ENCODE results near the gene GAR1. TPM values are rescaled to one million over a fixed set of nuclear protein-coding genes. Genes with fewer than 3 reads are reported as not detected.
A peak's percentile ranks its signal among the peaks of the same experiment; 100 is the strongest.
"Not testable (repeated sequence)": the region's sequence is repeated elsewhere in the genome, so short reads cannot be mapped to it uniquely, and the experiment has no call there.

The GAR1 gene
- 6.4 TPM for total RNA-seq

GRCh38 chr4:109815151-109816081 lies at the start of gene GAR1:
Gene GAR1, plus strand, starts transcription at chr4:109815762. Its CDS starts 403 bp downstream, at chr4:109816165.
- peaks cover 22% of the 10 kb centered on the region for H3K4me1 ChIP-seq
- H3K4me3 ChIP-seq: peak within 1 kb of the TSS; percentile 65 to 86
- peak in 1 of 2 donors; percentile 95 for DNase-seq (ENCODE audit: extremely low spot score in 2 of 2)
- intact Hi-C loops (cut with DNase I): loop anchor here (10.0 kb wide), 1 partner anchor 391 kb away; no protein-coding TSS in a partner anchor
- TF ChIP-seq CTCF (IDR thresholded peaks at IDR 0.05): no peak
- TF ChIP-seq POLR2A (IDR thresholded peaks at IDR 0.05): peak in 1 of 2 donors; percentile 3
- TF ChIP-seq POLR2AphosphoS5 (IDR thresholded peaks at IDR 0.05; ENCODE audit: insufficient read depth in 1 of 2, low read depth in 1 of 2): peak; percentile 81 to 96
- peak within 1 kb of the TSS; percentile 86 for H3K27ac ChIP-seq
- peaks cover 0 to 13% of the 10 kb centered on the region in 2 donors for H3K36me3 ChIP-seq
- no peaks in the 10 kb centered on the region for H3K9me3 ChIP-seq
- H3K27me3 ChIP-seq: no peaks in the 10 kb centered on the region

- H3K4me1 ChIP-seq; intact Hi-C loops (cut with DNase I): not testable (repeated sequence)
Observed at GRCh38 chr4:109782092-109782491, 33.5 kb upstream of the GAR1 start.

GRCh38 chr4:109786846-109787245 lies 28.7 kb upstream of the GAR1 start:
- intact Hi-C loops (cut with DNase I): no loop called here
- Histone ChIP-seq H3K27ac (no peak overlapping the region), H3K36me3 (no peaks in the 10 kb centered on the region), H3K9me3 (no peaks in the 10 kb centered on the region), H3K4me1 (no peaks in the 10 kb centered on the region), H3K4me3 (no peak overlapping the region), H3K27me3 (no peaks in the 10 kb centered on the region)
- no peak for DNase-seq (ENCODE audit: extremely low spot score in 2 of 2)
- no peak for TF ChIP-seq POLR2AphosphoS5 (IDR thresholded peaks at IDR 0.05; ENCODE audit: insufficient read depth in 1 of 2, low read depth in 1 of 2)
- no peak for TF ChIP-seq POLR2A (IDR thresholded peaks at IDR 0.05)
- no peak for TF ChIP-seq CTCF (IDR thresholded peaks at IDR 0.05)

More at GRCh38 chr4:109782092-109782491, 33.5 kb upstream of the GAR1 start:
- not testable (repeated sequence) for H3K9me3 ChIP-seq; H3K4me3 ChIP-seq; H3K27ac ChIP-seq; DNase-seq (ENCODE audit: extremely low spot score in 2 of 2); H3K27me3 ChIP-seq; H3K36me3 ChIP-seq

GRCh38 chr4:109787807-109788206 lies 27.8 kb upstream of the GAR1 start:
- H3K9me3 ChIP-seq: no peaks in the 10 kb centered on the region
- H3K36me3 ChIP-seq: no peaks in the 10 kb centered on the region
- H3K4me1 ChIP-seq: no peaks in the 10 kb centered on the region
- DNase-seq (ENCODE audit: extremely low spot score in 2 of 2): no peak
- H3K4me3 ChIP-seq: no peak overlapping the region
- intact Hi-C loops (cut with DNase I): no loop called here
- H3K27ac ChIP-seq: no peak overlapping the region
- TF ChIP-seq POLR2AphosphoS5 (IDR thresholded peaks at IDR 0.05; ENCODE audit: insufficient read depth in 1 of 2, low read depth in 1 of 2): no peak
- no peak for TF ChIP-seq POLR2A (IDR thresholded peaks at IDR 0.05)
- no peak for TF ChIP-seq CTCF (IDR thresholded peaks at IDR 0.05)
- H3K27me3 ChIP-seq: no peaks in the 10 kb centered on the region

GRCh38 chr4:109795059-109795458 lies 20.5 kb upstream of the GAR1 start:
- no peaks in the 10 kb centered on the region for H3K4me1 ChIP-seq
- no peaks in the 10 kb centered on the region for H3K9me3 ChIP-seq
- H3K27me3 ChIP-seq: no peaks in the 10 kb centered on the region
- H3K36me3 ChIP-seq: no peaks in the 10 kb centered on the region
- intact Hi-C loops (cut with DNase I): no loop called here
- no peak for DNase-seq (ENCODE audit: extremely low spot score in 2 of 2)
- H3K4me3 ChIP-seq: no peak overlapping the region
- TF ChIP-seq POLR2A (IDR thresholded peaks at IDR 0.05) (no peak), CTCF (IDR thresholded peaks at IDR 0.05) (no peak), POLR2AphosphoS5 (IDR thresholded peaks at IDR 0.05; ENCODE audit: insufficient read depth in 1 of 2, low read depth in 1 of 2) (no peak)
- H3K27ac ChIP-seq: no peak overlapping the region
